D721Med (cell line): Measurements from ENCODE around the gene KRT74.
A peak's percentile ranks its signal among the peaks of the same experiment; 100 is the strongest.

ENCODE experiments used
- DNase-seq: peaks from one replicate; pipeline ENCODE4 v3.0.0; 2011; ENCODE audit warnings: low spot score; ENCODE audit not compliant: insufficient read length
- FAIRE-seq: peaks from 2 replicates; lab custom pipeline; 2011; peaks lifted over from hg19 to GRCh38; lab: Jason Lieb, UNC
- TF ChIP-seq, protein P1 (sequence below): IDR thresholded peaks from 2 replicates; pipeline ENCODE4 v1.5.1; 2012; ENCODE audit warnings: mild to moderate bottlenecking, control low read depth; ENCODE audit not compliant: insufficient read depth; ENCODE audit errors: missing control alignments

Gene KRT74

DNA sequence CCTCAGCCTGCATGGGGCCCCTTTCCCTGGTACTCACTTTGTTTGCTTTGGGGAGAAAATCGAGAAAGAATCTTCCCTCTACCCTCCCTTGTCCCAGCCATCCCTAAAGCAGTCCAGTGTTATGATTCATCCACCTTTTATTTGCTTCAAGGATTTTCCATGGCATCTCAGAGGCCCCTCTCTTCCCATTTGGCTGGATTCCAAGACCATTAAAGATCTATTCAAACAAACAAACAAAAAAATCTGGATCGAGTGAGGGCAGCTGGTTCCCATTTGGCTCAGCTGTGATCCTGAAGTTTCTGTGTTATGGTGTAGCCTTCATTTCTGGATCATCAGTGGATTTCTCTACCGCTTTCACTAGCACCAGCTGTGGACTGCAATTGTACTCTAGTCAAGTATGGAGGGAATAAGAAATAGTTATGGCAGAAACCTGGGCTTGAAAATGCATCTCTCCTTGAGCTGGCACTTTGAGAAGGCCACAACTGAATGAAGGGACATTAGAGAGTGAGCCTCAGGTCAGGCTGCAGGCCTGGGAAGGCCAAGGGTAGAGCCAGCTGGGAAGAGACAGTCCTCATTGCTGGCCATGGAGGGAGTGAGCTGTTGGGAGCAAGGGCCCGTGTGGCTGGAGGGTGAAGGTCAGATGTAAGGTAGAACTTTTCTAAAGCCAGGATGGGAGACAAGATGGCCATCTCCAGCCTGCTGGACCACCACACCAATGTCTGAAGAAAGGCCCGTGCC, 34.4 kb downstream of the KRT74 start:
- no peak for FAIRE-seq
- TF ChIP-seq, protein P1, sequence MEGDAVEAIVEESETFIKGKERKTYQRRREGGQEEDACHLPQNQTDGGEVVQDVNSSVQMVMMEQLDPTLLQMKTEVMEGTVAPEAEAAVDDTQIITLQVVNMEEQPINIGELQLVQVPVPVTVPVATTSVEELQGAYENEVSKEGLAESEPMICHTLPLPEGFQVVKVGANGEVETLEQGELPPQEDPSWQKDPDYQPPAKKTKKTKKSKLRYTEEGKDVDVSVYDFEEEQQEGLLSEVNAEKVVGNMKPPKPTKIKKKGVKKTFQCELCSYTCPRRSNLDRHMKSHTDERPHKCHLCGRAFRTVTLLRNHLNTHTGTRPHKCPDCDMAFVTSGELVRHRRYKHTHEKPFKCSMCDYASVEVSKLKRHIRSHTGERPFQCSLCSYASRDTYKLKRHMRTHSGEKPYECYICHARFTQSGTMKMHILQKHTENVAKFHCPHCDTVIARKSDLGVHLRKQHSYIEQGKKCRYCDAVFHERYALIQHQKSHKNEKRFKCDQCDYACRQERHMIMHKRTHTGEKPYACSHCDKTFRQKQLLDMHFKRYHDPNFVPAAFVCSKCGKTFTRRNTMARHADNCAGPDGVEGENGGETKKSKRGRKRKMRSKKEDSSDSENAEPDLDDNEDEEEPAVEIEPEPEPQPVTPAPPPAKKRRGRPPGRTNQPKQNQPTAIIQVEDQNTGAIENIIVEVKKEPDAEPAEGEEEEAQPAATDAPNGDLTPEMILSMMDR: no peak
- DNase-seq: no peak

DNA sequence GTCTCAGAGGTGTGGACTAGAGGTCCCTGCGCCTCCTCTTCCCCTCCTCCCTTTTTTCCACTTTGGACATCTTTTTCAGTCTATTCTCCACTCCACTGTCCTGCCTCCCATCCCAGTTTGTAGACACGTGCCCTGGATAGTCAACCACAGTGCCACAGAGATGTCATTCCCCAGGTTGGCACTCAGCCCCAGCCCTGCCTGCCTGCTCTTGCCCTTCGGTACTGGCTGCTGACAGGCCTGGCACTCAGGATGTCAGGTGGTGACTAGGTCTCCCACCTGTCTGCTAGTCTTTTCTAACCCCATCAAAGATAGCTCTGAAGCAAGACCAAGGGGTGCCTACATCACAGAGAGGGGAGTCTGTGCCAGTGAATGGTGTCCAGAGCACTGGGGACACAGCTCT, 36.5 kb downstream of the KRT74 start:
- FAIRE-seq (no peak), DNase-seq (no peak)
- TF ChIP-seq, protein P1: no peak

DNA sequence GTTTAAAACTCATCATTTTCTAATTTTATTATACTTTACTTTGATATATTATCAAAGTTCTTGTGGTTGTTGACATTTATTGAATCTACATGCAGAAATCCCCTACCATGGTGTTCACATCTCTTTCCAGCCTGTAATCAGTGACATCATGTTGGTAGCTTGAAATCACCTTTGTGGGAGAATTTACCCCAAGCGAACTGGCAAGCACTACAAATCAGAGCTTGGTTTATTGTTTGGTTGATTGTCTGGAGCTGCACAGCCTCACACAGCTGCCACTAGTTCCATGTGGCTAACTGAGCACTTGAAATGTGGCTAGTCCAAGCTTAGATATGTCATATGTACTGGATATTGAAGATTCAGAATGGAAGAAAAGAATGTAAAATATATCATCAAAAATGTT, 38.1 kb downstream of the KRT74 start:
- no peak for FAIRE-seq

DNA sequence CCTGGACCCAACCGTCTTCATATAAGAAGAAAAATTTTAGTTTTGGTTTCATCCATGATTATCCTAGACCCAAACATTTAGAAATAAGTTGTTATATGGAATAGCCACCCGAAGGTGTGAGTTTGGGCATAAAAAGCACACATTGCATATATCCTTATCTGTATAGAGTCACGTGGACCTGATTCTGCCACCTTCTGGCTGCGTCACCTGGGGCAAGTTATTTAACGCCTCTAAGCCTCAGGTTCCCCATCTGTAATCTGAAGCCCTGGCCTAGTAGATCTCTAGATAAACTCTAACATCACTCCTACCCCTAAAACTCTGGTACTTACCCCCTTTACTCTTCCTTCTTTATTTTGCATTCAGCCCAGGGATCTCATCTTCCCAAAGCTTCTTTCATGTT, 39.2 kb downstream of the KRT74 start:
- TF ChIP-seq, protein P1: peak; percentile 11
- no peak for FAIRE-seq
- no peak for DNase-seq

More for the DNA sequence above, 38.1 kb downstream of the KRT74 start:
- no peak for DNase-seq
- TF ChIP-seq, protein P1: no peak

DNA sequence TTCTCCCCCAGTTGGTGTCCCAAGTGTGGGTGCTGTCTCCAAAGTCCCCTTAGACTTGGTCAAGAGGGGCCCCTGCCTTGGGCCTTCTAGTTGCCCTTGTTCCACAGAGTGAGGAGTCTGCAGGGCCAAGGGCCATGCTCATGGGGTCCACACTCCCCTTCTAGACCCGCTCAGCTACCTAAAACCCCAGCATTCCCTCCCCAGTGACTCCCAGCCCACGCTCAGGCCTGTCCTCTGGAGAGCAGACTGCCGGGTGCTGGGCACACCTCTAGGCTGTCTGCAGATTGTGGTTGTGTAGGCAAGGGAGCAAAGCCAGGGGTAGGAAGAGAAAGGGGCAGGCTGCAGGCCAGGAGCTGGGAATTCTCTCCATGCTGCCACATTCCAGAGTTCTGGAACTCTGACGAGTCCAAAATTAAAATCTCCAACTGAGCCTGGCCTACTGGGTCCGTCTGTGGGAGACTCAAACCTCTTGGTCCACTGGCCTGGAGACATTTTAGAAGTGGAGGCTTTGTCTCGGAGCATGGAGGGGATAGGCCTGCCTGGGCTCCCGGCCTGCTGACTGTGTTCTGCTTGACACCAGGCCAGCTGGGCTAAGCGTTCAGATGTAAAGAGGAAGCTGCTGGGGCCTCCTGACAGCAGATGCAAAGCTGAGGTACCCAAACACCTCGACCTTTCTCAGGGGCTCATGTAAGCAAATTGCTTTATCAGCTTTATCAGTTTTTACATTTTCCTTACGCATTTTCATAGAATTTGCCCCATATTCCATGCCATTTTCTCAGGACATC, 39.8 kb downstream of the KRT74 start:
- no peak for DNase-seq
- TF ChIP-seq, protein P1: no peak
- no peak for FAIRE-seq

DNA sequence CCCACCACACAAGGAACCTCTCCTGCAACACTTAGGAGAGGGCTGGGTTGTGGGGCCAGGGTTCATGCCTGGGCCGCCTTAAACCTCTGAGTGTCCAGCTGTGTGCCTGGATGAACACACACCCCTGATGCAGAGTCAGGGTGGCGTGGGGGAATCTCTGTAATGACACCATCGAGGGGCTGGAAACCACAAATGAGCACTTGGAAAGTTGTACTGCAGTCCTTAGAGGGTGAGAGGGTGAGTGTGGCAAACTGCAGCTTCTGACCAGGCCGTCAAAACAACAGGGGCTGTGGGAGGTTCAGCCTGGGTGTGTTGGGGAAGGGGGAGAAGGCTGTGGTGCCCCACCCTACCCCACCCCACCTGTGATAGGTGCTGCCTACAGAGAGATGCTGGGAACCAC, 41.0 kb downstream of the KRT74 start:
- TF ChIP-seq, protein P1: no peak

More for the DNA sequence above, 41.0 kb downstream of the KRT74 start:
- DNase-seq: no peak
- no peak for FAIRE-seq
